ENCODE measurements around the gene TGM2.

The TGM2 gene

DNA sequence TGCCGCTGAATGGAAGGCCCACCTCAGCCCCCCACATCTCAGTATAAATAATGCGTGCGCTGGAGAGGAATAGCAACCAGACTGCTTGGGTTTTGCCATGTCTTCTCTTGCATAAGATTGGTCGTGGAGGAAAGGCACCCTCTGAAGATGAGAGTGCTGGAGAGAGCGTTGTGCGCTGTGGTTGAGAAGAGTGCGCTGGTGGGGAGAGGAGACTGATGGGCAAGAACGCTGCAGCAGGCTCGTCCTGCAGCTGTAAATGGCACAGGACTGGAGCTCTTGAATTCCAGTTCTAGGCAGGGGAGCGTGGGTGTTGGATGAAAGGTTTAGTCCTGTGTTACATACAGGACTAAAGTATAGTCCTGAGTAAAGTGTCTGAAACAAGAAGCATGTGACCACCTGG is 80.0 kb downstream of the TGM2 start:
- ATAC-seq: no peak
- TF ChIP-seq ZNF70 (CRISPR knock-in tag; IDR thresholded peaks at IDR 0.05): no peak
- no peak for TF ChIP-seq CSDC2 (CRISPR knock-in tag; IDR thresholded peaks at IDR 0.05)
- no peak for TF ChIP-seq BACH2 (CRISPR knock-in tag; IDR thresholded peaks at IDR 0.05; ENCODE audit: borderline replicate concordance)
- TF ChIP-seq SNAI2 (CRISPR knock-in tag; IDR thresholded peaks at IDR 0.05): no peak
- no peak for TF ChIP-seq ZNF8 (CRISPR knock-in tag; IDR thresholded peaks at IDR 0.05)
- no peak for TF ChIP-seq TCF4 (CRISPR knock-in tag; IDR thresholded peaks at IDR 0.05; ENCODE audit: borderline replicate concordance)
- TF ChIP-seq ISL1 (CRISPR knock-in tag; IDR thresholded peaks at IDR 0.05): no peak
- no peak for TF ChIP-seq ZC3H10 (CRISPR knock-in tag; IDR thresholded peaks at IDR 0.05)
- TF ChIP-seq, protein P1, sequence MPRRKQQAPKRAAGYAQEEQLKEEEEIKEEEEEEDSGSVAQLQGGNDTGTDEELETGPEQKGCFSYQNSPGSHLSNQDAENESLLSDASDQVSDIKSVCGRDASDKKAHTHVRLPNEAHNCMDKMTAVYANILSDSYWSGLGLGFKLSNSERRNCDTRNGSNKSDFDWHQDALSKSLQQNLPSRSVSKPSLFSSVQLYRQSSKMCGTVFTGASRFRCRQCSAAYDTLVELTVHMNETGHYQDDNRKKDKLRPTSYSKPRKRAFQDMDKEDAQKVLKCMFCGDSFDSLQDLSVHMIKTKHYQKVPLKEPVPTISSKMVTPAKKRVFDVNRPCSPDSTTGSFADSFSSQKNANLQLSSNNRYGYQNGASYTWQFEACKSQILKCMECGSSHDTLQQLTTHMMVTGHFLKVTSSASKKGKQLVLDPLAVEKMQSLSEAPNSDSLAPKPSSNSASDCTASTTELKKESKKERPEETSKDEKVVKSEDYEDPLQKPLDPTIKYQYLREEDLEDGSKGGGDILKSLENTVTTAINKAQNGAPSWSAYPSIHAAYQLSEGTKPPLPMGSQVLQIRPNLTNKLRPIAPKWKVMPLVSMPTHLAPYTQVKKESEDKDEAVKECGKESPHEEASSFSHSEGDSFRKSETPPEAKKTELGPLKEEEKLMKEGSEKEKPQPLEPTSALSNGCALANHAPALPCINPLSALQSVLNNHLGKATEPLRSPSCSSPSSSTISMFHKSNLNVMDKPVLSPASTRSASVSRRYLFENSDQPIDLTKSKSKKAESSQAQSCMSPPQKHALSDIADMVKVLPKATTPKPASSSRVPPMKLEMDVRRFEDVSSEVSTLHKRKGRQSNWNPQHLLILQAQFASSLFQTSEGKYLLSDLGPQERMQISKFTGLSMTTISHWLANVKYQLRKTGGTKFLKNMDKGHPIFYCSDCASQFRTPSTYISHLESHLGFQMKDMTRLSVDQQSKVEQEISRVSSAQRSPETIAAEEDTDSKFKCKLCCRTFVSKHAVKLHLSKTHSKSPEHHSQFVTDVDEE (CRISPR knock-in tag; IDR thresholded peaks at IDR 0.05): no peak
- TF ChIP-seq ZFP3 (CRISPR knock-in tag; IDR thresholded peaks at IDR 0.05): no peak

DNA sequence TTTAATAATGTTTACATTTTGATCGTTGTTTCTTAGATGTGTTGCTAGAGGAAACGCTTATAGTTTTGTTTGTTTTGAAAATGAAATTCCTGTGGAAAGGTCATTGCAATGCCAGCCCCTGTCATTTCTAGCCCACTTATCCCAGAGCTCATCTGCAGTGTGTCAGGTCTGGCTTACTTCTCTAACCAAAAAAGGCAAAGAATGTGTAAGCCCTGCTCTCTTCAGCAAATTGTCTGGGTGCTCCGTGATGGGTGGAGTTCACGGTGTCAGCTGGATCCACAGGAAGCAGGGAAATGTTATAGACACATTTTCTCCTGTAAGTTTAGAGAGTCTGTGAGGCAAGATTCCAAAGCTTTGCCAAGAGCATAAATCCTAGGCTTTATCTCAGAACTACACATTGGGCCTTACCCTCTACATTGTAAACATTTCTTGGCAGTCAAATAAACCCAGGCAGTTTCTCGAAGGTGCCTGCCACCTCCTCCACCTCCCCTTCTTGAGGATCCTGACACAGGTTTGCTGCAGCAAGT is 80.6 kb downstream of the TGM2 start:
- TF ChIP-seq ZNF565 (CRISPR knock-in tag; conservative IDR thresholded peaks at IDR 0.05; ENCODE audit: low read depth): no peak
- no peak; the same call in 1 of the 2 replicates for TF ChIP-seq TCF4 (CRISPR knock-in tag; IDR thresholded peaks at IDR 0.05; ENCODE audit: borderline replicate concordance)
- TF ChIP-seq GLIS3 (CRISPR knock-in tag; IDR thresholded peaks at IDR 0.05): no peak
- no peak for TF ChIP-seq ZNF70 (CRISPR knock-in tag; IDR thresholded peaks at IDR 0.05)
- TF ChIP-seq, protein P1 (CRISPR knock-in tag; IDR thresholded peaks at IDR 0.05): 0 out of 2 replicates have a peak, but pooled peaks have one; percentile 23
- TF ChIP-seq SNAI2 (CRISPR knock-in tag; IDR thresholded peaks at IDR 0.05): 0 out of 2 replicates have a peak, but pooled peaks have one; percentile 67
- peak; percentile 85 for TF ChIP-seq ISL1 (CRISPR knock-in tag; IDR thresholded peaks at IDR 0.05)
- TF ChIP-seq, protein P2, sequence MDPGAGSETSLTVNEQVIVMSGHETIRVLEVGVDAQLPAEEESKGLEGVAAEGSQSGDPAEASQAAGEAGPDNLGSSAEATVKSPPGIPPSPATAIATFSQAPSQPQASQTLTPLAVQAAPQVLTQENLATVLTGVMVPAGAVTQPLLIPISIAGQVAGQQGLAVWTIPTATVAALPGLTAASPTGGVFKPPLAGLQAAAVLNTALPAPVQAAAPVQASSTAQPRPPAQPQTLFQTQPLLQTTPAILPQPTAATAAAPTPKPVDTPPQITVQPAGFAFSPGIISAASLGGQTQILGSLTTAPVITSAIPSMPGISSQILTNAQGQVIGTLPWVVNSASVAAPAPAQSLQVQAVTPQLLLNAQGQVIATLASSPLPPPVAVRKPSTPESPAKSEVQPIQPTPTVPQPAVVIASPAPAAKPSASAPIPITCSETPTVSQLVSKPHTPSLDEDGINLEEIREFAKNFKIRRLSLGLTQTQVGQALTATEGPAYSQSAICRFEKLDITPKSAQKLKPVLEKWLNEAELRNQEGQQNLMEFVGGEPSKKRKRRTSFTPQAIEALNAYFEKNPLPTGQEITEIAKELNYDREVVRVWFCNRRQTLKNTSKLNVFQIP (CRISPR knock-in tag; IDR thresholded peaks at IDR 0.05; ENCODE audit: borderline replicate concordance, low read depth): no peak
- no peak for TF ChIP-seq ZNF8 (CRISPR knock-in tag; IDR thresholded peaks at IDR 0.05)
- peak; percentile 97 for ATAC-seq

DNA sequence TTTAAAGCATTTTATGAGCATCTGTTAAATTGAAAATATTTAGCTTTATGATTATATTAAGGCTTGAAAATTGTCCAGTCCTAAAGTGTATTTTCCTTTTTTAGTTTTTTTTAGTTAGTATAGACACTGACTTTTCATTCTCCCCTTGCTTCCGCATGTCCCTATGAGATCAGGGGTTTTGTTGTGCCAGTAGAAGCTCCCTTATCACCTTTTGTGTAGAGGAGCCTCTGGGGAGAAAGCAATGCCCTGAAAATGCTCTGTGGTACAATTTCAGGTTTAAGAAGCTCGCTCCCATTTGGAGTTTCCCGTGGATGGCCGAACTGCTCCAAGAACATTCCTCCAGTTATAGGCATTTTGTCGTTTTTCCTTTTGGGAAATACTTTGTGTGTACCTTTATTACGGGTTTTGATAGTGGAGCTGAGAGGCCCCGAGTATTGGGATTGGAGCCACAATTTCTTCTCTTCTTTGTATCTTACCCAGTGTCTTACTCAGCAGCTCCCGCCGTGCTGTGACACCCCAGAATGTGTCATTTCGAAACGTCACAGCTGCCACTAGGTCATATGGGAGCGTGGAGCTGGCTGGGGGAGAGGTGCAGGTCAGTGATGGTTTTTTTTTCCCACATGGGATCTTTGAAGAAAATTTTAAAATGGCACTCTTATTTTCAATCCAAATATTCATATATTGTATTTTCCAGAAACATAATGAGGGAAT is 81.6 kb downstream of the TGM2 start:
- ATAC-seq: no peak
- TF ChIP-seq ZFP3 (CRISPR knock-in tag; IDR thresholded peaks at IDR 0.05): peak; percentile 91
- TF ChIP-seq, protein P3, sequence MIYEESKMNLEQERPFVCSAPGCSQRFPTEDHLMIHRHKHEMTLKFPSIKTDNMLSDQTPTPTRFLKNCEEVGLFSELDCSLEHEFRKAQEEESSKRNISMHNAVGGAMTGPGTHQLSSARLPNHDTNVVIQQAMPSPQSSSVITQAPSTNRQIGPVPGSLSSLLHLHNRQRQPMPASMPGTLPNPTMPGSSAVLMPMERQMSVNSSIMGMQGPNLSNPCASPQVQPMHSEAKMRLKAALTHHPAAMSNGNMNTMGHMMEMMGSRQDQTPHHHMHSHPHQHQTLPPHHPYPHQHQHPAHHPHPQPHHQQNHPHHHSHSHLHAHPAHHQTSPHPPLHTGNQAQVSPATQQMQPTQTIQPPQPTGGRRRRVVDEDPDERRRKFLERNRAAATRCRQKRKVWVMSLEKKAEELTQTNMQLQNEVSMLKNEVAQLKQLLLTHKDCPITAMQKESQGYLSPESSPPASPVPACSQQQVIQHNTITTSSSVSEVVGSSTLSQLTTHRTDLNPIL (CRISPR knock-in tag; IDR thresholded peaks at IDR 0.05; ENCODE audit: low read depth): no peak

DNA sequence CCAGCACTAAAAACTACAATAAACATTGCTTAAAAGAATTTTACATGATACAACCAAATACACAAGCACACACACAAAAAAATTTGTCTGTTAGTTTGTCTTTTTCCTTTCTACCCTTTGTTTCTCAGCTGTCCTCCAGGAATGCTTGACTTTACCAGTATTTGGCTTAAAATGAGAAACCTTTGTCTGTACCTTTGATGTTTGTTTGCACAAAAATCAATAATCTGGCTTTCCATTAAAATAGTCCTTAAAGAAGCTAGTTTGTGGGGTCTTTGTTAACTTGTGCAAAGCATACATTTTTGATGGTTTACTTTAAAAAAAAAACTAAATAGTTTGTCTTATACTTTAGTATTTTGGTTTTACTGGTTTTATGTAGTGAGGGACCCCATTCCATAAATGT is 82.2 kb downstream of the TGM2 start:
- TF ChIP-seq, protein P1 (CRISPR knock-in tag; IDR thresholded peaks at IDR 0.05): no peak
- TF ChIP-seq ISL1 (CRISPR knock-in tag; IDR thresholded peaks at IDR 0.05): no peak
- no peak for TF ChIP-seq SNAI2 (CRISPR knock-in tag; IDR thresholded peaks at IDR 0.05)
- TF ChIP-seq OSR1 (CRISPR knock-in tag; IDR thresholded peaks at IDR 0.05): no peak
- no peak for ATAC-seq
